SU-DHL-6 (cell line): ENCODE measurements around the gene GALNT10.

Experiments used
- H2AFZ ChIP-seq: fragments of 200-600 bp; sonication (generic); 2 replicates; pipeline ENCODE4 v1.6.1; 2014; ENCODE audit warnings: low read depth, mild to moderate bottlenecking, moderate library complexity, mixed read lengths, antibody characterized with exemption, low read length; ENCODE audit not compliant: severe bottlenecking
- H3F3A ChIP-seq: fragments of 200-600 bp; shearing (Covaris generic); 2 replicates; pipeline ENCODE4 v1.6.0; 2016; ENCODE audit warnings: antibody characterized with exemption, mild to moderate bottlenecking; ENCODE audit not compliant: insufficient read depth
- H3K27ac ChIP-seq: fragments of 200-600 bp; sonication (generic); 2 replicates; pipeline ENCODE4 v1.5.1; 2016; ENCODE audit warnings: low read depth, mild to moderate bottlenecking, low read length, moderate library complexity, mixed read lengths
- H3K27me3 ChIP-seq: fragments of 200-600 bp; sonication (generic), shearing (Covaris generic); 2 replicates; pipeline ENCODE4 v1.6.0; 2014; ENCODE audit warnings: mild to moderate bottlenecking, low read length
- H3K36me3 ChIP-seq: fragments of 200-600 bp; sonication (generic); 2 replicates; pipeline ENCODE4 v1.6.1; 2014; ENCODE audit warnings: mild to moderate bottlenecking, low read length, mixed read lengths
- H3K4me2 ChIP-seq: fragments of 300-600, 200-600 bp; shearing (Covaris generic), sonication (generic); 2 replicates; pipeline ENCODE4 v1.6.0; 2014; ENCODE audit warnings: low read length, low read depth, mild to moderate bottlenecking; ENCODE audit not compliant: poor library complexity, severe bottlenecking
- H3K4me3 ChIP-seq: fragments of 200-600 bp; sonication (generic); 2 replicates; pipeline ENCODE4 v1.5.1; 2014; ENCODE audit warnings: antibody characterized with exemption, low read length, mild to moderate bottlenecking, mixed read lengths; ENCODE audit not compliant: insufficient read depth, poor library complexity, severe bottlenecking
- H3K79me2 ChIP-seq: fragments of 200-600 bp; sonication (generic); 2 replicates; pipeline ENCODE4 v1.6.1; 2014; ENCODE audit warnings: mild to moderate bottlenecking, low read length, moderate library complexity; ENCODE audit not compliant: insufficient read depth
- H3K9ac ChIP-seq: fragments of 200-600 bp; sonication (generic); 2 replicates; pipeline ENCODE4 v1.7.0; 2014; ENCODE audit warnings: mild to moderate bottlenecking, low read length
- H3K9me2 ChIP-seq: fragments of 200-600 bp; sonication (generic); replicated peaks from 2 replicates; pipeline ENCODE4 v1.6.1; 2014; ENCODE audit warnings: low read length; ENCODE audit not compliant: insufficient read depth
- H3K9me3 ChIP-seq: fragments of 200-600 bp; sonication (generic); 2 replicates; pipeline ENCODE4 v1.6.1; 2014; ENCODE audit warnings: low read length, mixed read lengths; ENCODE audit not compliant: insufficient read depth
- H4K20me1 ChIP-seq: fragments of 200-600 bp; sonication (generic); 2 replicates; pipeline ENCODE4 v1.6.1; 2014; ENCODE audit warnings: low read depth, mild to moderate bottlenecking, antibody characterized with exemption, low read length, moderate library complexity, mixed read lengths
- EZH2phosphoT487 ChIP-seq: fragments of 200-600 bp; sonication (generic), shearing (Covaris generic); conservative IDR thresholded peaks from 2 replicates; pipeline ENCODE4 v1.6.1; 2018; ENCODE audit warnings: mild to moderate bottlenecking, antibody characterized with exemption, low read length, moderate library complexity, mixed read lengths
- TF ChIP-seq, protein P1 (sequence below): fragments of 200-600 bp; sonication (generic); IDR thresholded peaks from one replicate; pipeline ENCODE4 v1.5.1; 2017; ENCODE audit warnings: antibody characterized with exemption, mild to moderate bottlenecking, low read length, moderate library complexity; ENCODE audit not compliant: insufficient read depth, poor library complexity, severe bottlenecking

Gene GALNT10

GRCh38 chr5:154356020-154356655, 165.6 kb downstream of the GALNT10 start:
- Histone ChIP-seq H3K27me3 (no peaks in the 10 kb centered on the region), H3K36me3 (no peaks in the 10 kb centered on the region), H3K27ac (no peak overlapping the region), H3K9ac (no peak overlapping the region), H3K4me3 (no peak overlapping the region), H3K4me2 (no peak overlapping the region), H3K9me2 (no peaks in the 10 kb centered on the region), H3K9me3 (no peaks in the 10 kb centered on the region), H3K79me2 (no peaks in the 10 kb centered on the region), H4K20me1 (no peaks in the 10 kb centered on the region), H2AFZ (no peak overlapping the region), H3F3A (no peaks in the 10 kb centered on the region)
- TF ChIP-seq, protein P1, sequence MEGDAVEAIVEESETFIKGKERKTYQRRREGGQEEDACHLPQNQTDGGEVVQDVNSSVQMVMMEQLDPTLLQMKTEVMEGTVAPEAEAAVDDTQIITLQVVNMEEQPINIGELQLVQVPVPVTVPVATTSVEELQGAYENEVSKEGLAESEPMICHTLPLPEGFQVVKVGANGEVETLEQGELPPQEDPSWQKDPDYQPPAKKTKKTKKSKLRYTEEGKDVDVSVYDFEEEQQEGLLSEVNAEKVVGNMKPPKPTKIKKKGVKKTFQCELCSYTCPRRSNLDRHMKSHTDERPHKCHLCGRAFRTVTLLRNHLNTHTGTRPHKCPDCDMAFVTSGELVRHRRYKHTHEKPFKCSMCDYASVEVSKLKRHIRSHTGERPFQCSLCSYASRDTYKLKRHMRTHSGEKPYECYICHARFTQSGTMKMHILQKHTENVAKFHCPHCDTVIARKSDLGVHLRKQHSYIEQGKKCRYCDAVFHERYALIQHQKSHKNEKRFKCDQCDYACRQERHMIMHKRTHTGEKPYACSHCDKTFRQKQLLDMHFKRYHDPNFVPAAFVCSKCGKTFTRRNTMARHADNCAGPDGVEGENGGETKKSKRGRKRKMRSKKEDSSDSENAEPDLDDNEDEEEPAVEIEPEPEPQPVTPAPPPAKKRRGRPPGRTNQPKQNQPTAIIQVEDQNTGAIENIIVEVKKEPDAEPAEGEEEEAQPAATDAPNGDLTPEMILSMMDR = no peak
- TF ChIP-seq EZH2phosphoT487 = no peak

DNA sequence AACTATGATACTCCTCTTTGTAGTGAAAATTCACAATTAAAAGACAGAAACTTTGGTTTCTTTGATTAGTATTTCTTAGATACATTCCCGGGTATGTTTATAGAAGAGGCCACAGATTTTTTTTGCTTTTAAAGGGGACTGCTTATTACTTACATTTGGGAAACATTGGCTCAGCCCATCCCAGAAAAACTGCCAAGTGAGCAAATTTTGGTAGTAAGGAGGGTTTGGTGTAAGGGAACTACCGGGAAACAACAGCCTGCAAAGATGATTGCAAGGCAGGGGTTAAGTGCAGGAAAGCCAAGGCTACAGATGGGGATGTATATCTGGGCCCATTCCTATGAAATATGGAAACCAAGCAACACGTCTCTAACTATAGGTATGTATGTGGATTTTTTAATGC, 166.4 kb downstream of the GALNT10 start:
- Histone ChIP-seq H3K27ac (no peak overlapping the region), H4K20me1 (no peaks in the 10 kb centered on the region), H3K9me3 (no peaks in the 10 kb centered on the region), H3K9ac (no peak overlapping the region), H2AFZ (no peak overlapping the region), H3K4me2 (no peak overlapping the region), H3K79me2 (no peaks in the 10 kb centered on the region), H3F3A (no peaks in the 10 kb centered on the region), H3K9me2 (no peaks in the 10 kb centered on the region), H3K36me3 (no peaks in the 10 kb centered on the region), H3K4me3 (no peak overlapping the region), H3K27me3 (no peaks in the 10 kb centered on the region)
- TF ChIP-seq, protein P1 = no peak
- no peak for TF ChIP-seq EZH2phosphoT487

DNA sequence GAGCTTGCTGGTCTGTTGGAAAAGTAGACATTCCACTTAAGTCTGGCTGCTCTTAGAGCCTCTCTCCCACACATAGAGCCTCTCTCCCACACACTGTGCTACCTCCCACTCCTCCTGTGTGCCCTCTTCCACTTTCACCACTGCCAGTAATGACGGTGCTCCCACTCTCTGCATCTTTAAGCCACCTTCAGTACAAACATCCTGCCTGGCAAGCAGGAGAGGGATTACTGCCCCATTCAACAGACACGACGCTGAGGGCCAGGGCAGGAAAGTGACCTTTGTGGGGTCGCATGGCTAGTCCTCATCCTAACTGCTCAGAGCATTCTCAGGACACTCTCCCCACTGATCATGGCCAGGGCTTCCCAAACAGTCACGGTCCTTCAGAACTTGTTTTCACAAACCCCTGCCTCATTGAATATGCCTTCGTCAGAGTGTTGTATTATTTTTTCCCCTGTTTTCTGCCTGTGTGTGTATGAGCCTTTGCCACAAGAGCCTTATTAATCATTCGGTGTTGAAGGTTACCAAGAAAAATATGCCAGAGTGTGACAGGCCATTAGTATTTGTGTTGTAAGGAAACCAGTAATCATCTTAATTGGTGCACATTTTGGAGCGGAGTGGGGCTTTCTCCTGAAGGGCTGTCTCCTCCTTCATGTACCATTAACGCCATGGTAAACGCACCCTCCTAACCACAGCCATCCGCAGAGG, 168.1 kb downstream of the GALNT10 start:
- Histone ChIP-seq H3K27me3 (no peaks in the 10 kb centered on the region), H3F3A (no peaks in the 10 kb centered on the region), H3K79me2 (no peaks in the 10 kb centered on the region), H4K20me1 (no peaks in the 10 kb centered on the region), H3K9me3 (no peaks in the 10 kb centered on the region), H3K27ac (no peak overlapping the region), H3K36me3 (no peaks in the 10 kb centered on the region), H3K9ac (no peak overlapping the region), H3K4me3 (no peak overlapping the region), H3K4me2 (no peak overlapping the region), H3K9me2 (no peaks in the 10 kb centered on the region), H2AFZ (no peak overlapping the region)
- TF ChIP-seq EZH2phosphoT487 = no peak
- TF ChIP-seq, protein P1 = no peak
